HG02763 (cell line): ENCODE data around the gene TSC1.
"Not testable (repeated sequence)": the region's sequence is repeated elsewhere in the genome, so short reads cannot be mapped to it uniquely, and the experiment has no call there.

ENCODE experiments used
- ATAC-seq: cut with Tn5 transposase; IDR thresholded peaks from one replicate; pipeline ENCODE4 v1.9.1; 2021; ENCODE audit warnings: mild to moderate bottlenecking, moderate library complexity; ENCODE audit not compliant: unreplicated experiment

The TSC1 gene

GRCh38 chr9:132978112-132978450, 33.7 kb upstream of the TSC1 start:
- no peak for ATAC-seq

GRCh38 chr9:132976571-132976970, 32.2 kb upstream of the TSC1 start:
- no peak for ATAC-seq

GRCh38 chr9:132975961-132976360, 31.5 kb upstream of the TSC1 start:
- ATAC-seq: no peak

GRCh38 chr9:132973713-132974112, 29.3 kb upstream of the TSC1 start:
- ATAC-seq: no peak

GRCh38 chr9:132973166-132973565, 28.8 kb upstream of the TSC1 start:
- no peak for ATAC-seq

GRCh38 chr9:132970324-132971062, 26.1 kb upstream of the TSC1 start:
- no peak for ATAC-seq

GRCh38 chr9:132969783-132970182, 25.4 kb upstream of the TSC1 start:
- no peak for ATAC-seq

GRCh38 chr9:132967908-132968307, 23.5 kb upstream of the TSC1 start:
- ATAC-seq: not testable (repeated sequence)

- no peak for ATAC-seq
These were observed 21.1 kb upstream of the TSC1 start for GRCh38 chr9:132965478-132965877.

- ATAC-seq: no peak
These were observed 16.6 kb upstream of the TSC1 start for GRCh38 chr9:132961002-132961401.

GRCh38 chr9:132957805-132958204, 13.4 kb upstream of the TSC1 start:
- ATAC-seq: no peak

GRCh38 chr9:132955768-132956167, 11.4 kb upstream of the TSC1 start:
- no peak for ATAC-seq

GRCh38 chr9:132955123-132955522, 10.7 kb upstream of the TSC1 start:
- no peak for ATAC-seq

- ATAC-seq: no peak
These were observed 5.3 kb upstream of the TSC1 start for GRCh38 chr9:132949709-132950108.

GRCh38 chr9:132948482-132949050, 4.2 kb upstream of the TSC1 start:
- no peak for ATAC-seq

- ATAC-seq: no peak
These were observed 3.3 kb upstream of the TSC1 start for GRCh38 chr9:132947756-132948155.

GRCh38 chr9:132946631-132947295, 2.3 kb upstream of the TSC1 start:
- ATAC-seq: no peak

- ATAC-seq: no peak
These were observed 1.8 kb upstream of the TSC1 start for GRCh38 chr9:132946211-132946610.

- no peak for ATAC-seq
These were observed 1.0 kb upstream of the TSC1 start for GRCh38 chr9:132945186-132946130.

GRCh38 chr9:132943651-132944293, 644 bp downstream of the TSC1 start:
- no peak for ATAC-seq
